Testis (tissue), 2 donors: ENCODE results near the gene TXNRD1.

Source experiments
- POLR2A ChIP-seq: fragments of 450-650 bp; IDR thresholded peaks from one replicate; pipeline ENCODE4 v1.6.1; 2017; ENCODE audit warnings: antibody characterized with exemption, mild to moderate bottlenecking, moderate library complexity
- TF ChIP-seq, protein P1 (sequence below), 3 experiments: fragments of 450-650 bp in 2 of 3; fragments of 200-600 bp in 1 of 3; sonication (generic) in 1 of 3; IDR thresholded peaks; one replicate each; pipeline ENCODE4 v1.5.1; 2016 to 2019; ENCODE audit warnings: antibody characterized with exemption in 3 of 3, mild to moderate bottlenecking in 2 of 3, moderate library complexity in 1 of 3

DNA sequence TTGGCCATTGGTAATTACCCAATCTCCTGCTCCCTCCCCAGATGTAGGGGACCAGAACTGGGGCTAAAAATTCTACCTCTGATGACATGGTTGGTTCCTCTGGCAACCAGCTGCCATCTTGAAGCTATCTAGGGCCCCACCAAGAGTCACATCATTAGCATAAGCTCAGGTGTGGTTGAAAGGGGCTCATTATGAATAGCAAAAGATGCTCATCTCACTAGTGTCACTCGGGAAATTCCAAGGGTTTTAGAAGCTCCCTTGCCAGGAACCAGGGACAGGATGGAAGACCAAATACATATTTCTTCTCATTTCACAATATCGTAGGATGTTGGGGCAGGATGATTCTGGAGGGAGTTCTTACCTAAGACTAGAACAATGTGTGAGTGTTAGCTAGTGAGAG is 126.6 kb downstream of the TXNRD1 start:
- TF ChIP-seq, protein P1, sequence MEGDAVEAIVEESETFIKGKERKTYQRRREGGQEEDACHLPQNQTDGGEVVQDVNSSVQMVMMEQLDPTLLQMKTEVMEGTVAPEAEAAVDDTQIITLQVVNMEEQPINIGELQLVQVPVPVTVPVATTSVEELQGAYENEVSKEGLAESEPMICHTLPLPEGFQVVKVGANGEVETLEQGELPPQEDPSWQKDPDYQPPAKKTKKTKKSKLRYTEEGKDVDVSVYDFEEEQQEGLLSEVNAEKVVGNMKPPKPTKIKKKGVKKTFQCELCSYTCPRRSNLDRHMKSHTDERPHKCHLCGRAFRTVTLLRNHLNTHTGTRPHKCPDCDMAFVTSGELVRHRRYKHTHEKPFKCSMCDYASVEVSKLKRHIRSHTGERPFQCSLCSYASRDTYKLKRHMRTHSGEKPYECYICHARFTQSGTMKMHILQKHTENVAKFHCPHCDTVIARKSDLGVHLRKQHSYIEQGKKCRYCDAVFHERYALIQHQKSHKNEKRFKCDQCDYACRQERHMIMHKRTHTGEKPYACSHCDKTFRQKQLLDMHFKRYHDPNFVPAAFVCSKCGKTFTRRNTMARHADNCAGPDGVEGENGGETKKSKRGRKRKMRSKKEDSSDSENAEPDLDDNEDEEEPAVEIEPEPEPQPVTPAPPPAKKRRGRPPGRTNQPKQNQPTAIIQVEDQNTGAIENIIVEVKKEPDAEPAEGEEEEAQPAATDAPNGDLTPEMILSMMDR (IDR thresholded peaks at IDR 0.05) = no peak
- TF ChIP-seq POLR2A = no peak
